ENCODE measurements around the gene MAP1LC3A.

The MAP1LC3A gene

GRCh38 chr20:34575756-34576155 lies 17.2 kb downstream of the MAP1LC3A start:
- no peak for DNase-seq (ENCODE audit: low spot score)

DNA sequence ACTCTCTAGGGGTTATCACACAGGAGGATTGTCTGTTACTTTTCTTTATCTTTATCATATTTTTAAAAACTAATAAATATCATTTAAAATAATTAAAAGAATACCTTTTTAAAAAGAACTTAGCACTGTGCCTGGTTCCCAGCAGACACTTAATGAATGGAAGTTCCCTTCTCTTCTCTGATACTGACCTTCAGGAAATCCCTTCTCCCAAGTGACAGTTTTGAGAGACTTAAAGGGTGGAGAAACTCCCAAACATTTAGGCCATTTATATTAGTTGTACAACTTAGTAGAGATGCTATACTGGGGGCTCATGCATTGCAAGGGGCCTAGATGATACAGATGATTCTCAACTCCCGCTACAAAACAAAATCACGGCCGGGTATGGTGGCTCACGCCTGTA lies 18.5 kb downstream of the MAP1LC3A start:
- no peak for DNase-seq (ENCODE audit: low spot score)

DNA sequence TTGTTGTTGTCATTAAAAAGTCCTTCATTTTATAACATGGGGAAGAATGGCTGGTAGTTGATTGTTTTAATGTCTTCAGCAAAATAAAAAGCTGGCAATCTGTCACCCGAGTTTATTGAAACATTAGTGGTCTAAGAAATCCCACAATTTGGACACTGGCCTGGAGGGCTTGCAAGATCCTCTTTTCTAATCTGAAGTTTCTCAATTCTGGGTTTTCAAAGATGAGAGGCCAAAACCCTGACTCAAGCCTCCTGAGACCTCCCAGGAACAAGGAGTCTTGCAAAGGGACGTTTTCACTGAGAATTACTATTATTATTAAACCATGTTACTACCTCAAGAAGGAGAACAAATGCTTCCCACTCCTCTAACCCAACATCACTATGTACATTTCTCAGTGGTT lies 19.5 kb downstream of the MAP1LC3A start:
- no peak for DNase-seq (ENCODE audit: low spot score)

DNA sequence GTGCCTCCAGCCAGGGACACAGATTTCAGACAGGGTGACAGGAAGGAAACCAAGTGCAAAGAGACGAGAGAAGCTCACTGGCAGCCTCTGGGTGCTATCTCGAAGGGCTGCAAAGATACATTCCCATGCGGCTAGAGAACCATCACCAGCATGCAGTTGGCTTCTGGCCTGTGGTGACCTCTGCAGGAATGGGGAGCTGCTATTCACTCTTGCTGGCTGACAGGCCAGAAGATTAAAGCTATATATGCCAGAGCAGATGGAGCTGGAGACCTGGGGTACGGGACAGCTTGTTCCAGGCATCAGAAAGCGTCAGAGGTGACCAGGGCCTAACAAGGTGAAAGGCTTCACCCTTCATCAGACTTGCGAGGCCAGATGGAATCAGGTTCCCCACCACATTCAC lies 20.0 kb downstream of the MAP1LC3A start:
- no peak for DNase-seq (ENCODE audit: low spot score)

DNA sequence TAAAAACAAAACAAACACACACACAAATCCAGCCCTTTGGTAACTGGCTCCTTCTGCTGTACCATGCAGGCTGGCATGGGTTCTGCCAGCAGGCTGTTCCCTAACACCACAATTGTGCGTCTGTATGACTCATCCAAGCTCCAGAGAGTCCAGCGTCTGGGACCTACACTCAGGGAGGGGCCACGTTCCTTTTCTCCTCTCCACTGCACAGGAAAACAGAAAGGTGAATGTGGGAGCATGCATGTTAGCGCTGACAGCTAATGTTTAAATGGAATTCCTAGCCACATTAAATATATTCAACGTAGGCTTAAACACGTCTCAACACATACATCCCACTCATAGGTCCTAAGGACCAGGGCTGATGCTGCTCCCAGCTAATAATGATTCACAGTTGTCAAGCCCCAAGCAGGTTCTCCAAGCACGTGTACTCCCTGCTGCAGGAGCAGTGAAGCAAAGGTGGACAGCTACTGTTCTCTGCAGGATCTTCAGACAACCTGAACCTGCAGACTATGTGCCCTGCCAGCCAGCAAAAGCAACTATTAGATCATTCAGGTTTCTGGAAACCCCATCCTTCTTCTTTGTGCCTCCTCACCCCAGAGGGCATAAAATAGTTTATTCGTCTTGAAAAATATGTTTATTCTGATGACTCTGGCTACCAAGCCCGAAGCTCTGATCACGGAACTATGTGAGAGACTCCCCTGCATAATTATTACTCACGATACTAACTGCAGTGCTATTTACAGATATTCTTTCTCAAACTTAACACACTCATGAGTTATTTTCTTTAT lies 20.9 kb downstream of the MAP1LC3A start:
- DNase-seq (ENCODE audit: low spot score) = peak; percentile 84

GRCh38 chr20:34579979-34580940 lies 21.7 kb downstream of the MAP1LC3A start:
- peak; percentile 35 for DNase-seq (ENCODE audit: low spot score)

GRCh38 chr20:34581341-34582184 lies 23.0 kb downstream of the MAP1LC3A start:
- peak; percentile 69 for DNase-seq (ENCODE audit: low spot score)

DNA sequence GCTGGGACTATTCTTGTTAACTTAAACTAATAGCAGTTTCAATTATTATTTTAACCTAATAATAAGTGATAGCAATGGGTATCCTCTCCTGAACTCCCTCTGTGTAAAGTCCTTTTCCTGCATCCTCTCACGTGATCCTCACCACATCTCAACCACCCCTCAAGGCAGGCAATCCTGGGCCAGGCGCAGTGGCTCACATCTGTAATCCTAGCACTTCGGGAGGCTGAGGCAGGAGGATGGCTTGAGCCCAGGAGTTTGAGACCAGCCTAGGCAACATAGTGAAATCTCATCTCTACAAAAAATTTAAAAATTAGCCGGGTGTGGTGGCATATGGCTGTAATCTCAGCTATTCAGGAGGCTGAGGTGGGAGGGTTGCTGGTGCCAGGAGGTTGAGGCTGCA lies 23.7 kb downstream of the MAP1LC3A start:
- no peak for DNase-seq (ENCODE audit: low spot score)

- DNase-seq (ENCODE audit: low spot score) = no peak
Measured at GRCh38 chr20:34582911-34583310, 24.4 kb downstream of the MAP1LC3A start.

GRCh38 chr20:34583544-34583943 lies 25.0 kb downstream of the MAP1LC3A start:
- no peak for DNase-seq (ENCODE audit: low spot score)

DNA sequence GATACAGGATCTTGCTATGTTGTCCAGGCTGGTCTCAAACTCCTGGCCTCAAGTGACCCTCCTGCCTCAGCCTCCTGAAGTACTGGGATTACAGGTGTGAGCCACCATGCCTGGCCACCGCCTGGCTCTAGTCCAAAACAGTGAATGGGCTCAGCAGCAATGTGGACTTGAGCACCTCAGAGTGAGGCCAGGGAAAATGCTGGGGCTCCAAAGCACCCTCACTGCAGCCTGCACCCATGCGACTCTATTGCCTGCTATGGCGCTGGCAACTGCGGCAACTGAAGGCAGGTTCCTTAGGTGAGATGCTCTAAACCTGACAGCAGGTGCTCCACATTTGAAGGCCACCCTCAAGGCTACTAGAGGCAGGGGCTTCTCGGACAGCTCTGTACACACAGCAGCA lies 26.5 kb downstream of the MAP1LC3A start:
- no peak for DNase-seq (ENCODE audit: low spot score)

- DNase-seq (ENCODE audit: low spot score) = no peak
Measured at GRCh38 chr20:34586488-34587163, 28.1 kb downstream of the MAP1LC3A start.

GRCh38 chr20:34595377-34596184 lies 37.1 kb downstream of the MAP1LC3A start:
- no peak for DNase-seq (ENCODE audit: low spot score)

GRCh38 chr20:34600892-34601653 lies 42.6 kb downstream of the MAP1LC3A start:
- no peak for DNase-seq (ENCODE audit: low spot score)

DNA sequence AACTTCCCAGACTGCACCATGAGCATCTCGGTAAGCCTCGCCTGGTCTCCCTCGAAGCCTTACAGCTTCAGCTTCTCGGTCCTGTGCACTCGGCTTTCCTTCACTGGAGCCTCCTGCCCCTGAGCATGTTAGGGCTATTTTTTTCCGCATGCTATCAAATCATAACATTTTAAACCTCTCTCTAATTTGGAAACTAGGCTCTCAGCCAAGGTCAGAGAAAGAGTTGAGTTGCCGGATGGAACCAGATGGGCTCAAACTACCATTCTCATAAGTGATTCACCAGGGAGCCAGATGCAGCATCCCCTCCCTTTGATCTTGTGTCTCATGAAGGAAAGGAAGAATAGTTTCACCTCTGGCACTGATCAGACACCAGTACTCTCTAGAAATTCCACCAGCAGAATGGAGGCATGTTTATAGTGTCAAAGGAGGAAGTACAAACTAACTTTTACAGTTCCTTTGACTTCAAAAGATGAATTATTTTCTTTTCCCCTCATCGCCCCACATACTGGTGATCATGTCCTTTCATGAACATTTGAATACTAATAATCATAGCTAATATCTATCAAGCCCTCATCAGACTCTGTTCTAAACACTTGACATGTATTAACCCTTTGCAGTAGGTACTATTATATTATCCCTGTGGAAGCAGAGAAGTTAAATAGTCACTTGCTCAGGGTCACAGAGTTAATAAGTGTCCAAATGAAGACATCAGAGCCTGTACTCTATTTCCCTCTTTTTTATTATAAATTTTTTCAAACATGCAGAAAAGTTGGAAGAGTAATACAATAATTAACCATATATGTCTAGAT lies 46.7 kb downstream of the MAP1LC3A start:
- peak; percentile 42 for DNase-seq (ENCODE audit: low spot score)

DNA sequence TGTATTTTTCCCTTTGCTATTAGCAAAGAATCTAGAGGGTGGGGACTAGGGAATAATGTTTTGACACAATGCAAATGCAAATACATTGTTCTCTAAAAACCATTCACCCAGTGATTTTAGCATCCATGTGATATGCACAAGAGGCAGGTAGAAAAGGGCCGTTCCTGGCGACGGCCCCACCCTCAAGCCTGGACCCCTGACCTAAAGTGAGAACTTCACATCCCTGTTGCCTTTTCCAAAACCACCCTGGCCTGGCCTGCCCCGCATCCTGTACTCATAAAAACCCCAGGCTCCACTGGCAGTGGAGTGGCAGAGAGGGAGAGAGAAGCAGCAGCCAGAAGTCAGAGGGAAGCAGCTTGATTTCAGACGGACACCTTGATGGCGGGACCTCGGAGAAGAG lies 48.5 kb downstream of the MAP1LC3A start:
- DNase-seq (ENCODE audit: low spot score) = no peak
